ENCODE results near the gene PLA2G6. TPM values are rescaled to one million over a fixed set of nuclear protein-coding genes. Genes with fewer than 3 reads are reported as not detected.
"Not testable (repeated sequence)": the region's sequence is repeated elsewhere in the genome, so short reads cannot be mapped to it uniquely, and the experiment has no call there.

Gene PLA2G6
- total RNA-seq, 4 donors from 2014 or later = 30.7 to 327 (median 72.3) TPM

DNA sequence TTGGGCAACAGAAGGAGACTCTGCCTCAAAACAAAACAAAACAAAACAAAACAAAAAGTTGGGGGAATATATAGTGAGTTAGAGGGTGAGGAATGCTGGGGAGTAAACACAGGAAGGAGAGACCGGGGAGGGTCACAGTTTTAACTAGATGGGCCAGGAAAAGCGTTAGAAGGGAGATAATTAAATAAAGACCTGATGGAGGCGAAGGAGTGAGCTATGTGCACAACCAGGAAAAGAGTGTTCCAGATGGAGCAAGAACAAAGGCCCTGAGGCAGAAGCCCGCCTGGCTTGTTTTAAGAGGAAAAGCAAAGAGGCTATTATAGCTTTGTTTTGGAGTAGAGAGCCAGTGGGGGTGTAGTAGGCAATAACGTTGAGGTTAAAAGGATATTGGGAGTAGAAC lies 4.8 kb upstream of the PLA2G6 start:
- Histone ChIP-seq H3K4me1 (peaks cover 0 to 23% (median 5%) of the 10 kb centered on the region in 4 donors), H3K27ac (peak overlapping the region in 3 of 4 donors; percentile 29 to 53 (median 42)), H3K36me3 (no peaks in the 10 kb centered on the region), H3K4me3 (no peak overlapping the region), H3K27me3 (no peaks in the 10 kb centered on the region), H3K9me3 (no peaks in the 10 kb centered on the region)
- no peak for DNase-seq
- TF ChIP-seq, protein P1, sequence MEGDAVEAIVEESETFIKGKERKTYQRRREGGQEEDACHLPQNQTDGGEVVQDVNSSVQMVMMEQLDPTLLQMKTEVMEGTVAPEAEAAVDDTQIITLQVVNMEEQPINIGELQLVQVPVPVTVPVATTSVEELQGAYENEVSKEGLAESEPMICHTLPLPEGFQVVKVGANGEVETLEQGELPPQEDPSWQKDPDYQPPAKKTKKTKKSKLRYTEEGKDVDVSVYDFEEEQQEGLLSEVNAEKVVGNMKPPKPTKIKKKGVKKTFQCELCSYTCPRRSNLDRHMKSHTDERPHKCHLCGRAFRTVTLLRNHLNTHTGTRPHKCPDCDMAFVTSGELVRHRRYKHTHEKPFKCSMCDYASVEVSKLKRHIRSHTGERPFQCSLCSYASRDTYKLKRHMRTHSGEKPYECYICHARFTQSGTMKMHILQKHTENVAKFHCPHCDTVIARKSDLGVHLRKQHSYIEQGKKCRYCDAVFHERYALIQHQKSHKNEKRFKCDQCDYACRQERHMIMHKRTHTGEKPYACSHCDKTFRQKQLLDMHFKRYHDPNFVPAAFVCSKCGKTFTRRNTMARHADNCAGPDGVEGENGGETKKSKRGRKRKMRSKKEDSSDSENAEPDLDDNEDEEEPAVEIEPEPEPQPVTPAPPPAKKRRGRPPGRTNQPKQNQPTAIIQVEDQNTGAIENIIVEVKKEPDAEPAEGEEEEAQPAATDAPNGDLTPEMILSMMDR (IDR thresholded peaks at IDR 0.05) = no peak
- no peak for TF ChIP-seq POLR2A (IDR thresholded peaks at IDR 0.05)
- in situ Hi-C loops (cut with MboI; ENCODE audit: low pct_ligation_motif_present in 1 of 4, low pct_unique_long_range_greater_than_20kb in 1 of 4, low sequenced_read_pairs in 3 of 4) = no loop called here
- WGBS, 2 donors (ENCODE audit: low coverage in 1 of 2) = 57 to 64% methylated on average over 3 to 5 of the region's 5 CpGs
- intact Hi-C loops (cut with DNase I; ENCODE audit: low total_unique reads) = no loop called here

- intact Hi-C loops (cut with DNase I; ENCODE audit: low total_unique reads) = no loop called here
- H3K4me1 ChIP-seq = peaks cover 9 to 39% (median 19%) of the 10 kb centered on the region in 4 donors
- in situ Hi-C loops (cut with MboI; ENCODE audit: low pct_ligation_motif_present in 1 of 4, low pct_unique_long_range_greater_than_20kb in 1 of 4, low sequenced_read_pairs in 3 of 4) = no loop called here
- no peak for DNase-seq
- H3K27me3 ChIP-seq = no peaks in the 10 kb centered on the region
- no peak overlapping the region for H3K4me3 ChIP-seq
- WGBS, 2 donors (ENCODE audit: low coverage in 1 of 2) = 54 to 74% methylated on average over 2 to 7 of the region's 7 CpGs
- H3K36me3 ChIP-seq = no peaks in the 10 kb centered on the region
- no peaks in the 10 kb centered on the region for H3K9me3 ChIP-seq
- H3K27ac ChIP-seq = no peak overlapping the region
- TF ChIP-seq, protein P1 (IDR thresholded peaks at IDR 0.05) = no peak
- TF ChIP-seq POLR2AphosphoS5 (IDR thresholded peaks at IDR 0.05) (no peak), EP300 (IDR thresholded peaks at IDR 0.05; ENCODE audit: low read depth) (no peak), POLR2A (IDR thresholded peaks at IDR 0.05) (no peak)
Observed at GRCh38 chr22:38184788-38185187, 3.2 kb upstream of the PLA2G6 start.

GRCh38 chr22:38180841-38181452 lies 683 bp downstream of the PLA2G6 start:
- peaks cover 22 to 52% (median 28%) of the 10 kb centered on the region in 4 donors for H3K4me1 ChIP-seq
- in situ Hi-C loops (cut with MboI; ENCODE audit: low pct_ligation_motif_present in 1 of 4, low pct_unique_long_range_greater_than_20kb in 1 of 4, low sequenced_read_pairs in 3 of 4) (no loop called here), intact Hi-C loops (cut with DNase I; ENCODE audit: low total_unique reads) (no loop called here)
- 3 to 7% methylated on average over 10 to 14 of the region's 14 CpGs for WGBS, 2 donors (ENCODE audit: low coverage in 1 of 2)
- peak overlapping the region; percentile 47 to 66 (median 59) for H3K4me3 ChIP-seq
- peak; percentile 57 for DNase-seq
- no peaks in the 10 kb centered on the region for H3K27me3 ChIP-seq
- TF ChIP-seq POLR2AphosphoS5 (IDR thresholded peaks at IDR 0.05) = no peak
- TF ChIP-seq POLR2A (IDR thresholded peaks at IDR 0.05) = no peak
- TF ChIP-seq, protein P1 (IDR thresholded peaks at IDR 0.05) = no peak
- TF ChIP-seq EP300 (IDR thresholded peaks at IDR 0.05; ENCODE audit: low read depth) = no peak
- H3K27ac ChIP-seq = peak overlapping the region; percentile 88 to 96 (median 92)
- H3K9me3 ChIP-seq = no peaks in the 10 kb centered on the region
- H3K36me3 ChIP-seq = no peaks in the 10 kb centered on the region

DNA sequence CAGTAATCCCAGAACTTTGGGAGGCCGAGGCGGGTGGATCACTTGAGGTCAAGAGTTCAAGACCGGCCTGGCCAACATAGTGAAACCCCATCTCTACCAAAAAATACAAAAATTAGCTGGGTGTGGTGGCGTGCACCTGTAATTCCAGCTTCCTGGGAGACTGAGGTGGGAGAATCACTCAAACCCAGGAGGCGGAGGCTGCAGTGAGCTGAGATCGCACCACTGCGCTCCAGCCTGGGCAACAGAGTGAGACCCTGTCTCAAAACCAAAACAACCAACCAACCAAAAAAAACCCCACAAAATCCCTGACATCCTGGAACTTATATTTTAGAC lies 3.1 kb downstream of the PLA2G6 start:
- in situ Hi-C loops (cut with MboI; ENCODE audit: low pct_ligation_motif_present in 1 of 4, low pct_unique_long_range_greater_than_20kb in 1 of 4, low sequenced_read_pairs in 3 of 4); DNase-seq; H3K4me3 ChIP-seq; H3K36me3 ChIP-seq; H3K27me3 ChIP-seq; H3K9me3 ChIP-seq; intact Hi-C loops (cut with DNase I; ENCODE audit: low total_unique reads): not testable (repeated sequence)
- WGBS, 2 donors (ENCODE audit: low coverage in 1 of 2) = 96% methylated on average over 7 of the region's 7 CpGs
- Histone ChIP-seq H3K4me1 (peaks cover 22 to 52% (median 28%) of the 10 kb centered on the region in 4 donors), H3K27ac (peak overlapping the region; percentile 68 to 95 (median 84))
